Mesendoderm (in vitro differentiated cells): Measurements from ENCODE around the gene KRT38. TPM values are rescaled to one million over a fixed set of nuclear protein-coding genes. Genes with fewer than 3 reads are reported as not detected.

ENCODE experiments used
- DNase-seq: peaks from one replicate; pipeline ENCODE4 v3.0.0; 2013
- H2AK5ac ChIP-seq: 2 replicates; pipeline ENCODE4 v1.6.1; 2013; ENCODE audit warnings: low read length, inconsistent platforms
- H2BK120ac ChIP-seq: 2 replicates; pipeline ENCODE4 v1.6.1; 2013; ENCODE audit warnings: low read depth, mild to moderate bottlenecking, low read length, moderate library complexity, mixed read lengths
- H2BK15ac ChIP-seq: replicated peaks from 2 replicates; pipeline ENCODE4 v1.6.1; 2013; ENCODE audit warnings: low read depth, mild to moderate bottlenecking, moderate library complexity
- H2BK5ac ChIP-seq: 2 replicates; pipeline ENCODE4 v1.6.1; 2013; ENCODE audit warnings: low read length, inconsistent platforms
- H3K18ac ChIP-seq: 2 replicates; pipeline ENCODE4 v1.6.1; 2013; ENCODE audit warnings: mild to moderate bottlenecking, low read length, mixed read lengths
- H3K23ac ChIP-seq: one replicate; pipeline ENCODE4 v1.6.1; 2013; ENCODE audit warnings: low read length
- H3K27ac ChIP-seq: 2 replicates; pipeline ENCODE4 v1.5.1; 2013; ENCODE audit warnings: low read depth, mild to moderate bottlenecking, inconsistent platforms, low read length, moderate library complexity
- H3K27me3 ChIP-seq: 2 replicates; pipeline ENCODE4 v1.6.1; 2013; ENCODE audit warnings: low read length, control low read depth, mild to moderate bottlenecking, inconsistent platforms; ENCODE audit not compliant: insufficient read depth, poor library complexity
- H3K36me3 ChIP-seq: 2 replicates; pipeline ENCODE4 v1.6.1; 2013; ENCODE audit warnings: low read length, inconsistent platforms; ENCODE audit not compliant: control insufficient read depth, insufficient read depth
- H3K4ac ChIP-seq: one replicate; pipeline ENCODE4 v1.6.1; 2013; ENCODE audit warnings: low read depth, mild to moderate bottlenecking, low read length, moderate library complexity
- H3K4me1 ChIP-seq: 2 replicates; pipeline ENCODE4 v1.6.1; 2013; ENCODE audit warnings: low read depth, low read length, inconsistent platforms; ENCODE audit not compliant: control insufficient read depth
- H3K4me2 ChIP-seq: 2 replicates; pipeline ENCODE4 v1.6.1; 2013; ENCODE audit warnings: low read length
- H3K4me3 ChIP-seq: 2 replicates; pipeline ENCODE4 v1.5.1; 2013; ENCODE audit warnings: mild to moderate bottlenecking, low read length
- H3K56ac ChIP-seq: one replicate; pipeline ENCODE4 v1.6.1; 2013; ENCODE audit warnings: low read length
- H3K79me1 ChIP-seq: 2 replicates; pipeline ENCODE4 v1.6.1; 2013; ENCODE audit warnings: low read length, inconsistent platforms
- H3K79me2 ChIP-seq: 2 replicates; pipeline ENCODE4 v1.6.1; 2013; ENCODE audit warnings: mild to moderate bottlenecking, low read length; ENCODE audit not compliant: control insufficient read depth, insufficient read depth
- H3K9ac ChIP-seq: 2 replicates; pipeline ENCODE4 v1.6.1; 2013; ENCODE audit warnings: low read length, inconsistent platforms
- H4K5ac ChIP-seq: one replicate; pipeline ENCODE4 v1.6.1; 2013; ENCODE audit warnings: low read length
- H4K8ac ChIP-seq: one replicate; pipeline ENCODE4 v1.6.1; 2013; ENCODE audit warnings: low read depth, mild to moderate bottlenecking, control low read depth, low read length, moderate library complexity
- WGBS: extraction: QIAGEN DNeasy Blood & Tissue Kit; methylation state at CpG from one replicate; pipeline ENCODE4 v1.1.7; 2013; ENCODE audit warnings: low lambda C conversion rate, missing lambda C conversion rate; ENCODE audit not compliant: insufficient coverage; ENCODE audit errors: extremely low coverage; 5-methylcytosine and 5-hydroxymethylcytosine counted together
- polyA plus RNA-seq, 2 experiments: library from polyadenylated mRNA; stranded (reverse); fragments of 200-250 nt; gene quantifications; one replicate each; pipeline ENCODE4 v1.2.3, GENCODE V29; 2013

Gene KRT38
- polyA plus RNA-seq (2013, experiment 1 of 2), result not detected
- not detected for polyA plus RNA-seq (2013, experiment 2 of 2)

- Histone ChIP-seq H2BK15ac (no peak within 1 kb of the TSS), H3K27me3 (no peaks in the 10 kb centered on the region), H2BK120ac (no peak within 1 kb of the TSS), H2BK5ac (no peak within 1 kb of the TSS), H3K4me3 (no peak within 1 kb of the TSS), H3K4ac (no peak within 1 kb of the TSS), H3K9ac (no peak within 1 kb of the TSS), H3K4me2 (no peak within 1 kb of the TSS), H3K79me1 (no peaks in the 10 kb centered on the region), H3K18ac (no peak within 1 kb of the TSS), H3K79me2 (no peaks in the 10 kb centered on the region), H2AK5ac (no peak within 1 kb of the TSS), H3K27ac (no peak within 1 kb of the TSS), H4K5ac (no peak within 1 kb of the TSS), H3K23ac (no peak within 1 kb of the TSS), H3K4me1 (no peaks in the 10 kb centered on the region), H3K36me3 (no peaks in the 10 kb centered on the region), H3K56ac (no peak within 1 kb of the TSS), H4K8ac (no peak within 1 kb of the TSS)
- no CpG with 5 or more reads among the region's 10 CpGs for WGBS
- DNase-seq, result no peak
These were observed at the start of gene KRT38 for GRCh38 chr17:41440531-41441033. KRT38 (minus strand) TSS chr17:41440983; CDS start chr17:41440921, 62 bp downstream.

GRCh38 chr17:41489531-41489930 is 48.7 kb upstream of the KRT38 start, which contains the start of gene KRT36:
KRT36 (minus strand) TSS chr17:41489910; CDS start chr17:41489864, 46 bp downstream.
- Histone ChIP-seq H2BK120ac (no peak within 1 kb of the TSS), H3K36me3 (no peaks in the 10 kb centered on the region), H3K23ac (no peak within 1 kb of the TSS), H3K9ac (no peak within 1 kb of the TSS), H3K56ac (no peak within 1 kb of the TSS), H3K27me3 (no peaks in the 10 kb centered on the region), H2BK5ac (no peak within 1 kb of the TSS), H3K27ac (no peak within 1 kb of the TSS), H3K4me3 (no peak within 1 kb of the TSS), H3K4me2 (no peak within 1 kb of the TSS), H4K5ac (no peak within 1 kb of the TSS), H3K79me2 (no peaks in the 10 kb centered on the region), H4K8ac (no peak within 1 kb of the TSS), H3K4me1 (peaks cover 3% of the 10 kb centered on the region), H2BK15ac (no peak within 1 kb of the TSS), H3K18ac (no peak within 1 kb of the TSS), H3K4ac (no peak within 1 kb of the TSS), H3K79me1 (no peaks in the 10 kb centered on the region), H2AK5ac (no peak within 1 kb of the TSS)
- no CpG with 5 or more reads among the region's 12 CpGs for WGBS
- no peak for DNase-seq

- no peaks in the 10 kb centered on the region for H3K79me1 ChIP-seq
- H3K79me2 ChIP-seq, result no peaks in the 10 kb centered on the region
- H3K27ac ChIP-seq, result no peak overlapping the region
- H4K5ac ChIP-seq, result no peak overlapping the region
- H3K36me3 ChIP-seq, result no peaks in the 10 kb centered on the region
- no peak overlapping the region for H3K4me2 ChIP-seq
- H3K27me3 ChIP-seq, result no peaks in the 10 kb centered on the region
- H3K4ac ChIP-seq, result no peak overlapping the region
- H2BK5ac ChIP-seq, result no peak overlapping the region
- H3K4me3 ChIP-seq, result no peak overlapping the region
- no peak overlapping the region for H4K8ac ChIP-seq
- no peak overlapping the region for H3K18ac ChIP-seq
- H3K4me1 ChIP-seq, result peaks cover 10% of the 10 kb centered on the region
- H3K56ac ChIP-seq, result peak overlapping the region; percentile 25
- H3K23ac ChIP-seq, result no peak overlapping the region
- H3K9ac ChIP-seq, result no peak overlapping the region
- no CpG with 5 or more reads among the region's 29 CpGs for whole genome bisulfite sequencing
- no peak overlapping the region for H2AK5ac ChIP-seq
- peak; percentile 72 for DNase-seq
- no peak overlapping the region for H2BK15ac ChIP-seq
- H2BK120ac ChIP-seq, result no peak overlapping the region
These were observed 46.2 kb upstream of the KRT38 start for GRCh38 chr17:41486809-41487530.

- Histone ChIP-seq H2BK5ac (no peak overlapping the region), H3K4me3 (no peak overlapping the region), H2BK15ac (no peak overlapping the region), H2BK120ac (no peak overlapping the region), H4K5ac (no peak overlapping the region), H3K79me1 (no peaks in the 10 kb centered on the region), H3K27me3 (no peaks in the 10 kb centered on the region), H3K9ac (no peak overlapping the region), H3K27ac (no peak overlapping the region), H4K8ac (no peak overlapping the region), H3K4me2 (no peak overlapping the region), H3K18ac (no peak overlapping the region), H3K36me3 (no peaks in the 10 kb centered on the region), H3K79me2 (no peaks in the 10 kb centered on the region), H3K23ac (no peak overlapping the region), H2AK5ac (no peak overlapping the region), H3K4ac (no peak overlapping the region), H3K56ac (no peak overlapping the region), H3K4me1 (peaks cover 10% of the 10 kb centered on the region)
- no peak for DNase-seq
- no CpG with 5 or more reads among the region's 13 CpGs for WGBS
These were observed 45.5 kb upstream of the KRT38 start for GRCh38 chr17:41486316-41486715.

- no peak overlapping the region for H2BK15ac ChIP-seq
- H2AK5ac ChIP-seq, result no peak overlapping the region
- no peak overlapping the region for H4K5ac ChIP-seq
- no peaks in the 10 kb centered on the region for H3K27me3 ChIP-seq
- no peak overlapping the region for H3K4me3 ChIP-seq
- no peak overlapping the region for H3K56ac ChIP-seq
- H2BK120ac ChIP-seq, result no peak overlapping the region
- H4K8ac ChIP-seq, result no peak overlapping the region
- no peaks in the 10 kb centered on the region for H3K36me3 ChIP-seq
- H3K27ac ChIP-seq, result no peak overlapping the region
- no peaks in the 10 kb centered on the region for H3K79me2 ChIP-seq
- H3K18ac ChIP-seq, result no peak overlapping the region
- H3K4ac ChIP-seq, result no peak overlapping the region
- H2BK5ac ChIP-seq, result no peak overlapping the region
- no peak for DNase-seq
- H3K4me2 ChIP-seq, result no peak overlapping the region
- H3K23ac ChIP-seq, result no peak overlapping the region
- no peaks in the 10 kb centered on the region for H3K79me1 ChIP-seq
- WGBS, result no CpG with 5 or more reads among the region's 8 CpGs
- peaks cover 7% of the 10 kb centered on the region for H3K4me1 ChIP-seq
- no peak overlapping the region for H3K9ac ChIP-seq
These were observed 44.4 kb upstream of the KRT38 start for GRCh38 chr17:41484920-41485904.
